Forelimb muscle (tissue), 1 donor: ENCODE results near the gene EFNA5. TPM values are rescaled to one million over a fixed set of nuclear protein-coding genes. Genes with fewer than 3 reads are reported as not detected.

ENCODE experiments used
- DNase-seq: peaks from one replicate; pipeline ENCODE4 v3.0.0-alpha.2; 2013; ENCODE audit warnings: low read depth
- polyA plus RNA-seq: library from polyadenylated mRNA; unstranded; fragments of 120-200 nt; gene quantifications from one replicate; pipeline ENCODE4 v1.2.1, GENCODE V29; 2013; ENCODE audit not compliant: insufficient read length

Gene EFNA5
- polyA plus RNA-seq, 1 donor, result 3.0 TPM

DNA sequence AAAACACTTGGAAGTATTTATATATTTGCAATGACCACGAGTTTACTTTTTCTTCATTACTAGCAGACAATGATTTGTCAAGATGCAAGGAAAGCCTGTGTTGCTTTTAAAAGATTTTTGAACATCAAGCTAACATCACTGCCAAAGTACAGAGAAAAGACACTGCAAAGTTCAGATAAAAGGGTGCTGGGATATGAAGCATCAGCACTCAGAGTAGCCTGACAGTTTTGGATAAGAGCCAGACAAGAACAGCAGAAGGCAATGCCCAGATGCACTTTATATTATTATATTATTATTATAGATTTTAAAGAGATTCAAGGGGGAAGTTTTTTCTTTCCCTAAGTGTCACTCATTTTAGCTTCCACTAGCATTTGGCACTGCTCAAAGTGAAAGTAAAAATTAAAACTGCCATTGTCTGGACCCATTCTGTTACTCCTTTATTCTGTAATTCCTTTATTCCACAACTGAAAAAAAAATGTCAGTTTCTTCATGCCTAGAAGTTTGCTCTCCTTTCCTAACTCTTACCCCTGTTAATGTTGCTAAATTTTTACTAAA is 240.6 kb downstream of the EFNA5 start:
- no peak for DNase-seq

DNA sequence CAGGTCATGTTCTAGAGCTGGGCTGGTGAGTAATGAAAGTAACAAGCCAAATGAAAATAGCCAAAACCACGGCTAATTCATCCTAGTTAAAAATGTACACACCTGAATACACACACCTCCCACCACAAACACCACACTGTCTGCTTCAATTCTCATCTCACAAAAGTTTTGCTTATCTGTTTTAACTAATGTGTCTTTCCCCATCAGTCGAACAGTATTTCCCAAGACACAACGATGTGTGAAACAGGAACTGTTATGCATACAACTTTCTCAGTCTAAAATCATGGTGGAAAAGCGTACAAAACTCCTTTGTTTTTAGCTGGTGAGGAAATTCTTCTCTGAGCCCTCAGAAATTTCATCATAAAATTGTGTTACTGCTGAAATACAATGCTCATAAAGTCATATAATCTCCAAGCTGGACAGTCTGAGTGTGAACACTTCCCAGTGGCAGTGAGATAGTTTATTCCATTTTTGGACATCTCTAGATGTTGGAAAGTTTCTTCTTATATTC is 242.4 kb downstream of the EFNA5 start:
- DNase-seq, result no peak

DNA sequence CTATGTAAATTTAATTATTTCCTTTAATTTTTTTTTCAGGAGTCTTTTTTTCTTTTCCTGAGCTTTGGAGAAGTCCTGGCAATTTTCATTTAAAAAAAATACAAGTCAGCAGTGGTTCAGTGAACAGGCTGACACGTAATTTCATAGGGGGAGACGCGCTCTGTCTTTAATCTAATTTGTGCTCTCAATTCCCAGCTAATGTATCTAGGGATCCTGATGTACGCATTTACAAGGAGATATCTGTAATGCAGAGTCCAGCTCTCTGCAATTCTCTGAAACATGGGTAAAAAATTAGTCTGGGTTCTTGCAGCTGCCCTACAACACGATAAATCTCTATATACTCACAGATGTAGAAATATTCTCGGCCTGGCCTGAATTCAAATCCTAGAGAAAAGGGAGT is 243.9 kb downstream of the EFNA5 start:
- no peak for DNase-seq

DNA sequence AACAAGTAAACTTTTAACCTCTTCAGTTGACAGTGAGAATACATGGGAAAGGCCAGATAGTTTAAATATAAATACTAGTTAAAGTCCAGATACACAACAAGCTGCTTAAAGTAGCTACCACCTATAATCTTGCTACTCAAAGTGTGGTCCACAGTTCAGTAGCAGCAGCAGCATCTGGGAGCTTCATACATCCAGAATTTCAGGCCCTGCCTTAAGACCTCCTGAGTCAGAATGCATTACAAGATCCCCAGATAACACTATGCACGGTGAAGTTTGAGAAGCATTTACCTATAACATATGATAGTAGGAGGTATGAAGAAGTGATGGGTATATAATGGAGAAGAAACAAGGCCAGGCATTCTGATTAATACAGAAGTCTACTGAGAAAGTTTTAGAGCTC is 244.5 kb downstream of the EFNA5 start:
- no peak for DNase-seq

DNA sequence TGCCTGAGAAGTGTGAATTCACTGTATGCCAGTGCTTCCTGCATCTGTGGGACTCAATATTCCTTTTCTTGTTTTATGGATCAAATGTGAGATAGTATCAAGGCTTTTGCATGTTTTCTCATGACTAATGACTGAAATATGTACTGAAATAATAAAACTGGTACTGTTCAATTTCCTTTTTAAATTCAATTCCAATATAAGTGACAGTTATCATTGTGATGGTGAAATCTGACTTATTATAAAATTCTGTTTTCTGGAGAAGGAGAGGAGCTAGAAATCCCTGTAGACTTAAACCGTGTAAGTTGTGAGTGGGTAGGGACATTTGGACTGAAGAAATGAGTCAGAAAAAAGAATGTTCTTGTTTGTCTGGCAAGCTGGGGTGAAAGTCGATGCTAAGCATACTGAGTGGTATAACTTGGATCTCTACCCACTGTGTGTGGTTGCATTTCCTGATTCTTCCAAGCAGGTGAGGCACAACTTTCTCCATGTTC is 245.2 kb downstream of the EFNA5 start:
- no peak for DNase-seq

DNA sequence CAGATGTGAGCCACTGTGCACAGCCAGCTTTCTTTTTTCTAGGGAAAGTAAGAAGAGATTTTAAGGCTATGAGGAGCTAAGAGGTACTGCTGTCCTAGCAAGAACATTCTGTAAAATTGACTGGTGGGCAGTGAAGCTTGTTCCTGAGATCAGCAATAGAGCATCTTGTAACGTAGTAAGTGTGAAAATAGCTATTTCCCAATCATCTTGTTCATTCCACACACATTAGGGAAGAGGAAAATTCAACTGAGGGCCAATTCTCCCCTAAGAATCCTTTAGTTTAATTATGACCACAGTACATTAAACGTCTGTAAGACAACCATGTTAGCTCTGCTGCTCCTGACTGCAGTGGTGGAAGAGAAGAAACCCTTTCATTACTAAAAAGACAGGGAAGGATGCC is 246.2 kb downstream of the EFNA5 start:
- no peak for DNase-seq

DNA sequence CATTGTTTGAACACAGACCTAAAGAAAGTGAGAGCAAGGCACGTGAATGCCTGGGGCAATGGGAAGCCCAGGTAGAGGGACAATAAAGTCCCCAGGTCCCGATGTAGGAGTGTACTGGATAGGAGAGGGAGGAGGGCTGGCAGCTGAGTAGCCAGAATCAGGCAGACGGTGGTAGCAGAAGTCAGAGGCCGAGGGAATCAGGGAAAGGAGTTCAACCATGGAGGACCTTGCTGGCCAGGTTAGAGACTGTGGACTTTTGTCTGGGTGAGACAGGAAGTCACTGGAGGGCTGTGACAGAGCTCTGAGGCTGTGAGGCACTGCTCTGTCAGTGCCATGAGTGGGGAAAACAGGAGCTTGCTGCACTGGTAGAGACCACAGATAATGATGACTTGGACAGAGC is 248.2 kb downstream of the EFNA5 start:
- DNase-seq, result no peak

DNA sequence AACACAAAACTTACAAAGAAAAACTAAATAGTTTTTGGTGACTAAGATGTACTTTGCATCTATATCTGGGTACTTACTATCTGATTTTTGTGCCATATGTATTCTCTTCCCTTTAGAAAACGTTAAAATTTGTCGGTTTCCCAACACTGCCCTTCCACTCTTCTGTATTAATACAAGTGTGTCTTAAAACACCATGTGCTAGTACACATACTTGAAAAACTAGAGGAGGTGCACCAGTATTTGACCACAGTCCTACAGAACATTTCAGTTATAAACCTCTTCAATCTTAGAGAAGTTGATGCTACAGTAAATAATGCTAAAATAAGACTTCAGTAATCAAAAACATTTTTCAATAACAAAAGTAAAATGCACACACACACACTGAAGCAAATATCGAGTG is 251.2 kb downstream of the EFNA5 start:
- DNase-seq, result no peak

DNA sequence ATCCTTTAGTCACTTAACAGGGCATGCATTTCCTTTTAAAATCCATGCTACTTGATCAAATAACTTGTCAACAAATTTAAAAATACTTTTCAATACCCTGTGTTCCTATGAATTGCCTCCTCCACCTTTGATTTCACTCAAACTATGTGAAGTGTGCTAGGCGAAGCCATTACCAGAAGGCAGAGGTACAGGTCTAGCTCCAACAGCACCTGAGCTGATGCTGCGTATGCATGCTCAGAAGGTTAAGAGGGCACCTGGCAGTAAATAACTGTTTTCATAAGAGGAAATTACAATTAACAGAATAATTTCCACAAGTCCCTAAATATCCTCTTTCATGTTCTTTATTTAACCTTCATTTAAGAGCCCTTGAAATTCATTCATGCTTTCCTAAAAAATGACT is 251.8 kb downstream of the EFNA5 start:
- no peak for DNase-seq

DNA sequence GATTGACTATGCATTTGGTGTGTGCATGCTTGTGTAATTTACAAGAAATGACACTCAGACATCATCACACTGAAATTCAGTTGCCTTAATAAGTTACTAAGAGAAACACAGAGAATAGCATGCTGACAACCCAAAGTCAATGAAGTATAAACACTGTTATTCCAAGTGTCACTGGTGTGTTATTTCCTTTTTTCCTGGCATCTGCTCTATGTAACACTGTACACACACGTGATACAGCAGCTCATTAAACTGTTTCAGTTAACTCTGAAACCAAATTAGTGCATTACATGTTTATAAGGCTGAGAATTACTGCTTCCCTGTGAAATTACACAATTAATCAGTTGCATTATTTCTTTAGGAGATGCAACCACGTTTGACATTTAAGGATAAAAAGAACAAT is 252.7 kb downstream of the EFNA5 start:
- no peak for DNase-seq

DNA sequence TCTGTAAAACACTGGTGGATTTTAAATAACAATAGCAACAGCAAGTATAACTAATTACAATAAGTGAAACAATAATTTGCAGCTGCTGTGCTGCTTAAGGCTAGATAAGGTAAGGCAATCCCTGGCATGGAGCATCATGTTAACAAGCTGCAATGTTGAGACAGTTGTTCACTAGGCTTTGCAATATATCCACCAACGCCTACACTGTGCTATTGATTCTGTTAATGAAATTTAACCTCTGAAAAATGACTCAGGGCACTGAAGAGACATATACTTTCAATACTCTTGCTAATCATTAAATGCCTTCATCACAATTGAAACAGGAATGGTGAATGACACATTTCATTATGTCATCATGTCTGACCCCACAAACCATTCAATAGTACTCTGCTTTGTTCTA is 255.0 kb downstream of the EFNA5 start:
- no peak for DNase-seq

DNA sequence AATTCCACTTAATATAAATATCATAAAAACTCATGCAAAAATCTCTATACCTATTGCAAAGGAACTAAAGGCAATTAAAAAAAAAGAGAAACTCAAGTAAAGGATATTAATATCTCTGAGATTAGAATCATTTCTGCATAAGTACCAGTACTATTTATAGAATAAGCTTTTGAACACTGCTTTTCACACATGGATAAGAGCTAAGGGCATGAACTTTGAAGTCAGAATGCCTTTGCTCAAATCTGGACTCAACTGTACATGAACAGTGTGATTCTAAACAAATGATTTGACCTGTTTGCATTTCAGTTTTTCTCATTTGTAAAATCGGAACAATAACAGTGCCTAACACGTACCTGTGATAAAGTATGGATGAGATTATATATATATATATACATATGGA is 255.9 kb downstream of the EFNA5 start:
- no peak for DNase-seq

DNA sequence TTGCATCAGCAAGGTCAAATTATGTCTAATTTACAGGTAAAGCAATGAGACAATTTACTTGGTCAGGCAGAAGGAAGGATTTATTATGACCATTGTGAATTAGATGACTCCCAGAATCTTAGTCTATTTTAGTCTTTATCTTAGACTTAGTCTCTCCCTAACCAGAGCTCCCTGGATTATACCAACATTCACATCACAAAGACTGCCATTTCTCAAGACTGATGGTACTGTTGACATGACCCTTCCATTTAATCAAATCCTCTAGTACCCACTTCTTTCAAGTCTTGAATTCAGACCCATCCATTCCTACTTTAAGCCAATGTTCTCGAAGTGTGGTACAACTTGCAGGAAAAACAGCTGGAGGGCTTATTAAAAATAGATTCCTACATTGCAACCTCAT is 257.0 kb downstream of the EFNA5 start:
- no peak for DNase-seq

DNA sequence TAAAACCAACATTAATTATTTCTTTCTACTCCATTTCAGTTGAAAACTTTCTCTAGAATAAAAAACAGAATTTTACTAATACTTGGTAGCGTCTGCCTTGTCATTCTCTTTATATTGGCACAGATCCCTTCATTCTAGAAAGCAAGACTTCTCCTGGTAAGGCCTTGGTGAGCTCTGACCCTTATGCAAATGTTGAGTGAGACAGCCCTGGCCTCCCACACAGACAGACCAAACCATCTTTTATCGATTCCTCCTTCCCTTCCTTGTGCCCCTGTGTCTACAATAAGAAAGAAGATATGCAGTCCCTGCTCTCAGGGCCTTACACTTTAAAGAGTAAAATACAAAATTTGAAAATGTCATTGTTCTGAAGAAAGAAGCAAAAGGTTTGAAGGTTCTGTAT is 262.2 kb downstream of the EFNA5 start:
- no peak for DNase-seq

DNA sequence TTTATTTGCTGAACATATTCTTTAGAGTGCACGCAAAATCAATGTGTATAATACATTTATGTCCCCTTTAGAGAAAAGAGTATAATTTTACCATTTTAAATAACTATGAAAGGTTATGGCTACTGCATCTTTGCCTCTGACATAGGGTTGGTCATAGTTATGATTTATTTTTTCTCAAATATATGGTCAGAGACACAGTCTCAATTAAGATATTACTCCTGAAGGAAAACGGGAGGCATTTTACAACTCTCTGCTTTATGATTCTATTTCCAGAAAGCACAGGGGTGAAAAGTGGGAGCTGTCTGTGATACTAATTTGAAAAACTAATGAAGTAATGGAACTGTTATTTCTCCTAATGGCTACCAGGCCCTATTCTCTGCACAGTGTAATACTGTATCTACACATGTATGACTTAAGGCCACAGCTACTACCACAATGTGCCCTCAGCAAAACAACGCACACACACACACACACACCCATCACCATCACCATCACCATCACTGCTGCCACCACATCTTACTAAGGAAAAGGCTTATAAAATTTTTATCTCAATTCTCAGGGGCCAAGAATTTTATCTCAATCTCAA is 262.9 kb downstream of the EFNA5 start:
- DNase-seq, result no peak

DNA sequence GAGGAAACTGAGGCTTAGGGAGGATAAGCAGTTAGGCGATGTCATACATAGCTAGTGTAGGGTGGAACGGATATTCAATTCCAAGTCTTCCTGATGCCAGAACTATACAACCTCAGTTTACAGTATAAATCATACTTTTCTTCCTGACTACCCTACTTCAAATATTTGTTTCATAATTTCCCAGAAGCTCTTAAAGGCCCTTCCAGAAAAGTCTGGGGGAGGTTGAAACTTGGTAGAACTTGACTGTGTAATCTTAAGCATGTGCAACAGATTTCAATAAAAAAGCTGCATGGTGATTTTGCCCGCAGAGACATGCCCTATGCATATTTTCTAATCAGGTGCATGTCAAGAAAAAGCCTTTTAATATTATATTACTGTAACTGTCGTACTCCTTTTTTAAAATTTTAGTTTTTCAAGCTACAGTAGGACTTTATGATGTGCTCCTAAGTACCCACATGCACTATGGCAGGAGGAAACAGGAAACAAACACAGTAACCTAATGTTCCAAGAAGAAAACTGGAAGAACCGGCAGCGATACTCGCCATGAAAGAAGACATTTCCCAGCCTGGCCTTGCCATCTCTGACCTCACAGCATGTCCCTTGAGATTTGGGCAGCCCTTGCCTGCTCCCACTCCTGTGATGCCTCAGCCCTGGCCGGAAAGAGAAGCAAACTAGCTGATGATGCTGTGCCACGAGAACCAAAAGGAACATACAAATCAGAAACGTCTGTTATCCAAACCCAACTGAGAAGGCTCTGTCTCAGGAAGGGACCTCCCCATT is 266.0 kb downstream of the EFNA5 start:
- no peak for DNase-seq

DNA sequence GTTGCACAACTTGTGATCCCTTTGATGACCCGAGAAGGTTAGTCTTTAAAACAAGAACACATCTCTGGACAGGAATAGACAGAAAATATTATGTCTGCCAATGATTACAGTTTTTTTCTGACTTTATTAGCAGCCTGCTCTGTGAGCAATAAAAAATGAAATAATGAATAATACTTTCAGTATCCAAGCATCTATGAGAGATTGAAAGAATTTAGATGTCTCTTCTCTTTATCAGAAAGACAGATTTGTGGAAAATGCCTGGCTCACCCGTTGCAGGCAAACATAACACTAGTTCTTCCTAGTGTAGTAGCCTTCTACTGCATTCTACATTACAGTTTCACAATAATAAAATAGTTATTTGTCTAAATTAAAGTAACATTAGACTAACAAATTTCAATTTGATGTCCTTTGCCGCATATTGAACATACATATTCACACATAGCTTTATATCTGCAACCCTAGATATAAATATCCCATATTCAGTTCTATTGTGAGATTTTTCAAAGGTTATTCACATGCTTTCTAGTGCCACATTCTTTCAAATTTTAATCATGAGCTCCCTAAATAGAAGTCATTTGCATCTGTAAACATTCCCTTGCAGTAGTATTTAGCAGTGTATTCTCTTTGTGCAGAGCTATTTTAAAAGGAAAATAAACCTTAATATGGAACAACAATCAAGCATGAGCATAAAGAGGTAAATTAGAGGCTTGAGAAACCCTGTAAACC is 267.3 kb downstream of the EFNA5 start:
- DNase-seq, result no peak

DNA sequence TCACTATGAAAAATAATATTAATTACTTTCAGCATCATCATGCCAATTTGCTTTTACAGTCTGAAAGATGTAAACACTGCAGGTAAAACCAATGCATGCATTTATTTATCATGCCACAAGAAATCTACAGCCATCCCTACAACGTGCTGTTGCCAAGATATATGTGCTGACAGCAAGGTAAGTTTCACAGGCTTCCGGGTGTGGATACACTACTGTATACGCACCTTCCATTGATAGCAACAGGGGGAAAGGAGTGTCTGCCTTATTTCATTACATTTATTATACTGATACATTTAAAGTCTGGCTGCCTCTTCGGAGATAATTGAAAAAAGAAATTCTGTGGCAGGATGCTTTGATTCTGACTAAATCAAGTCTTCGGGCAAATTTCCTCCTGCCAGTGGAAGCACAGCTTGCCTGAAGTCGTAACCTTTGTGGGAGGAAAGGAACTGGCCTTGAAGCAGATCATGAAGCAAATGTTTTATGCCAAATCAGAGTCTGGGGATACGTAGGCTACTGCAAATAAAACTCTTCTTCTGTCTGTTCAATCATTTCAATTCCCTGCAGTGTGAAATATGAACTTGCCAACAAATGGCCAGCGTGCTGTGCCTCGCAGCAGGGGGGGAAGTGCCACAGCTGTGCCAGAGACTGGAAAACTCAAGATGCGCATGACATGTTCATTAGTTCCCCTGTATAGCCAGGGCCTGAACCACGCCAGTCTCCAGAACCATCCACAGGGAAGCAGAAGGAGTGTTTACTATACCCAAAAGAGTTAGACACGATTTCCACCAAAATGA is 268.1 kb downstream of the EFNA5 start:
- no peak for DNase-seq

DNA sequence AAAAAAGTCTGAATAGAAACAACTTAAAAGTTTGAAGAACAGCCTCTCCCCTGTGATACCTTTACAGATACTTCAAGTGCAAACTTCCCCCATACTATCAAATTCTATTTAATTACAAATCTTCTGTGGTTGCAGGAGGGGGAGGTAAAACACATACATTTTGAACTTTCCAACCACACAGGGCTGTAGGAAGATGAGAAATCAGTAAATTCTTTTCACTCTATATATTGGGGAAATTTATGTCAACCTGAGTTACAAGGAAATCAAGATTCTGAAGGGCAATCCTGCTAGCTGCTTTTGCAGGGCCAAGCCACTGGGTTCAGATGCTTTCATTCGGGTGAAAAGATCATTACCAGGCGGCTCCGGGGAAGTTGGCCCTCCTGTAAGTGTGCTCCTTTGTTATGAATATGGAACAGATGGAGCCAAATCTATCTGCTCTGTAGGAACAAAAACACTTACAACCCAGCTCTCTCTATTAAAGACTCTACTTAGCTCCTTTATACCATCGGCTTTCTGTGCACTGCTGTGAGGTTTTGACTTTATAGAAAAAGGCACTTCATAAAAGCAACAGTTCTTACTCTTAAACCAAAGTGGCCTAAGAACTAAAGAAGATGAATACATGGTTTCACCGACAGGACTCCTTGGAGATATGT is 269.1 kb downstream of the EFNA5 start:
- no peak for DNase-seq

DNA sequence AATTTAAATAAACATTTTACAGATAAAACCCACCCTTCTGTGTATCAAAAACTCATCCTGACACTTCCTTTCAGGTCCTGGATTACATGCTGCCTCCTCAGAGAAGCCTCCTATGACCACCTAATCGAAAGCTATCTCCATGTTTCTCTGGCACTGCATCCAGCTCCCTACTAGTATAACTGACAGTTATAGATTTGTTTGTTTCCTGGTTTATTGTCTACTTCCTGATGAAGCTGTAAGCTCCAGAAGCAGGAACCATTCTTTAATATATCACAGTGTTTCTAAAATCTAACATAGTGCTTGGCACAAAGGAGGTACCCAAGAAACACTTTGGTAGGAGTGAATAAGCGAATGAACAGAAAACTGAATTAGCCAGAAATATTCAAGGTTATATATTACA is 270.4 kb downstream of the EFNA5 start:
- DNase-seq, result no peak

DNA sequence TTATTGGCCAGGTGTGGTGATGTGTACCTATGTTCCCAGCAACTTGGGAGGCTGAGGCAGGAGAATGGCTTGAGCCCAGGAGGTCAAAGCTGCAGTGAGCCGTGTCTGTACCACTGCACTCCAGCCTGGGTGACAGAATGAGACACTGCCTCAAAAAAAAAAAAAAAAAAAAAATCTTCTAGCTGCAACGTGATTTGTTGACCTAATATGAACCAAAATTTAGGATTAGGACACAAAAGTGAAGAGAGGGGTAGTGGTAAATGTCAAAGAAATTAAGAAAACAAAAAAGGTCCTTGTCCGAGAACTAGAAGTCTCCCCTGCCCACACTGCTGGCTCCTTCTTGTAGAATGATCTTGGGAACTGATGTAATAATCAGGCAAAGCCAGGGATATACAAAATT is 272.0 kb downstream of the EFNA5 start:
- no peak for DNase-seq
